RWPE2 (cell line): ENCODE measurements around the gene ERBB4.

Experiments
- ATAC-seq: fragments of 200-7000 bp; cut with Tn5 transposase; 3 replicates; pipeline ENCODE4 v1.9.1; 2021; ENCODE audit warnings: low read depth
- DNase-seq: peaks from one replicate; pipeline ENCODE4 v3.0.0-alpha.2; 2020; ENCODE audit warnings: low spot score
- H3K27ac ChIP-seq: fragments of 450-650 bp; 2 replicates; pipeline ENCODE4 v1.5.1; 2017; ENCODE audit warnings: mild to moderate bottlenecking; ENCODE audit not compliant: poor library complexity, severe bottlenecking
- H3K27me3 ChIP-seq: fragments of 250-450 bp; sonication (Bioruptor Pico); 2 replicates; pipeline ENCODE4 v1.5.1; 2021; ENCODE audit warnings: mild to moderate bottlenecking, moderate library complexity; ENCODE audit not compliant: insufficient read depth, poor library complexity, severe bottlenecking
- H3K36me3 ChIP-seq: fragments of 250-450 bp; sonication (Bioruptor Pico); 2 replicates; pipeline ENCODE4 v1.5.1; 2020; ENCODE audit warnings: low read depth, mild to moderate bottlenecking, moderate library complexity
- H3K4me1 ChIP-seq: fragments of 250-450 bp; sonication (Bioruptor Pico); 2 replicates; pipeline ENCODE4 v1.5.1; 2021; ENCODE audit warnings: mild to moderate bottlenecking, moderate library complexity; ENCODE audit not compliant: insufficient read depth, poor library complexity, severe bottlenecking
- H3K4me3 ChIP-seq: fragments of 250-450 bp; sonication (Bioruptor Pico); 2 replicates; pipeline ENCODE4 v1.5.1; 2021; ENCODE audit warnings: mild to moderate bottlenecking, moderate library complexity; ENCODE audit not compliant: severe bottlenecking
- H3K9me3 ChIP-seq: fragments of 250-450 bp; sonication (Bioruptor Pico); 2 replicates; pipeline ENCODE4 v1.5.1; 2021; ENCODE audit warnings: mild to moderate bottlenecking, moderate library complexity; ENCODE audit not compliant: severe bottlenecking
- TF ChIP-seq, protein P1 (sequence below): fragments of 450-650 bp; IDR thresholded peaks from one replicate; pipeline ENCODE4 v1.5.1; 2017; ENCODE audit warnings: mild to moderate bottlenecking, moderate library complexity; ENCODE audit not compliant: poor library complexity, severe bottlenecking

Gene ERBB4

DNA sequence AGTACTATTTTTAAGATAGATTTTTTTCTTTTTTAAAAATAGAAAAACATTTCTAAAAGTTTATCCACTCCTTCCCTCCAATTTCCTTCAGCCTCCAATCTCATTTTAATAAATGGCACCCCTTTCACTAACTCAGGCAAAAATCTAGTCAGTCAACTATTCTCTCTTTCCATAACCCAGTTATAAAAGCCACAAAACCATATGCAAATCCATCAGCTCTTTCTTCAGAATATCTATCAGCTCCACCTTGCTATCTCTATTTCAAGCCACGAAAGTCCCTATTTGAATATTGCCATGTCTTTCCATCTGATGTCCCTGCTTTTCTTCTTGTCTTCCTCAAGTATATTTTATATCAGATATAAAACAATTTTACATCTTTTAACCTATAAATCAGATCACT lies 397.1 kb downstream of the ERBB4 start:
- no peaks in the 10 kb centered on the region for H3K9me3 ChIP-seq
- no peaks in the 10 kb centered on the region for H3K27me3 ChIP-seq
- no peak overlapping the region for H3K4me3 ChIP-seq
- H3K36me3 ChIP-seq, result no peaks in the 10 kb centered on the region
- H3K4me1 ChIP-seq, result no peaks in the 10 kb centered on the region
- DNase-seq (no peak), ATAC-seq (no peak)
- H3K27ac ChIP-seq, result no peak overlapping the region
- TF ChIP-seq, protein P1, sequence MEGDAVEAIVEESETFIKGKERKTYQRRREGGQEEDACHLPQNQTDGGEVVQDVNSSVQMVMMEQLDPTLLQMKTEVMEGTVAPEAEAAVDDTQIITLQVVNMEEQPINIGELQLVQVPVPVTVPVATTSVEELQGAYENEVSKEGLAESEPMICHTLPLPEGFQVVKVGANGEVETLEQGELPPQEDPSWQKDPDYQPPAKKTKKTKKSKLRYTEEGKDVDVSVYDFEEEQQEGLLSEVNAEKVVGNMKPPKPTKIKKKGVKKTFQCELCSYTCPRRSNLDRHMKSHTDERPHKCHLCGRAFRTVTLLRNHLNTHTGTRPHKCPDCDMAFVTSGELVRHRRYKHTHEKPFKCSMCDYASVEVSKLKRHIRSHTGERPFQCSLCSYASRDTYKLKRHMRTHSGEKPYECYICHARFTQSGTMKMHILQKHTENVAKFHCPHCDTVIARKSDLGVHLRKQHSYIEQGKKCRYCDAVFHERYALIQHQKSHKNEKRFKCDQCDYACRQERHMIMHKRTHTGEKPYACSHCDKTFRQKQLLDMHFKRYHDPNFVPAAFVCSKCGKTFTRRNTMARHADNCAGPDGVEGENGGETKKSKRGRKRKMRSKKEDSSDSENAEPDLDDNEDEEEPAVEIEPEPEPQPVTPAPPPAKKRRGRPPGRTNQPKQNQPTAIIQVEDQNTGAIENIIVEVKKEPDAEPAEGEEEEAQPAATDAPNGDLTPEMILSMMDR, result no peak

DNA sequence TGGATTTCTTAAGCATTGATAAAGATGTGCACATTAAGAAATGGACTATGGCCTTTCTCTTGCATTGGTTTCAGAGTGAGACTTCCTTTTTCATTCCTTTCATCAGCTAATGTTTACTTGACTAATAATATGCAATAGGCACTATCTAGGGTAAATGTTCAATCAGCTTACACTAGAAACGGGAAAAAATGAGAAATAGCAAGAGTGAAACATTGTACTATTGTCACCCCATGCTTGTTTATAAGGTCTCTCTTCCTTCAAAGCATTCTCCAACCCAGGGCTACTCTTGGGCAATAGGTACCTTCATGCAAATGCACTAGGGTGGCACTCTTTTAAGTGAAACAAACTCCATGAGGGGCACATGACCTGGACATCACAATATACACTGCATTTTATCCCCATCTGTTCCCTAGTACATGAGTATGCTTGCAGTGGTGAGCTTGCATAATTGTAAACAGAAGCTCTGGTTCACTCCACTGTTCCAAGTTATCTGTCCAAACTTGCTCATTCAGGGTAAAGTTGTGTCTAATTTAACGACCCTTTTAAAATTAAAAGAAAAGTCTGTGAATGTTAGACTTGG lies 402.3 kb downstream of the ERBB4 start:
- Histone ChIP-seq H3K4me3 (no peak overlapping the region), H3K9me3 (no peaks in the 10 kb centered on the region), H3K27me3 (no peaks in the 10 kb centered on the region), H3K4me1 (no peaks in the 10 kb centered on the region), H3K27ac (no peak overlapping the region), H3K36me3 (no peaks in the 10 kb centered on the region)
- ATAC-seq, result no peak
- TF ChIP-seq, protein P1, result no peak
- no peak for DNase-seq

DNA sequence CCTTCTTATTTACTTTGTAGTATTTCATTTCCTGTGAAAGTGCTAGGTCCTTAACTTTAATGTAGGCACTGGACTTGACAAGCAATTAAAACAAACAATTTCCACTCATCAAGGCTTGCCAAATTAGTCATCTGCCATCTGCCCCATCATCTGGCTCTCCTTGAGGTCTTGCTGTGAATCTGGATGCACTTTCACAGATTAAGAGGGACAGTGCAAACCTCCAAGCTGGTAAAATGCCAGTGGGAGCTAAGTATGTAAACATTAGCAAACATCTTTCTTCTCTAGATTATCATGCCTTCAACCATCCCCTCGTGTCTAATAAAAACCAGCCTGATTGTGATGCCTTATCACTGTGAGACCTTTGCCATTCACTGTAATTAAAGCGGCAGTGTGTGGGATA lies 402.9 kb downstream of the ERBB4 start:
- Histone ChIP-seq H3K27ac (no peak overlapping the region), H3K27me3 (no peaks in the 10 kb centered on the region), H3K4me1 (no peaks in the 10 kb centered on the region), H3K9me3 (no peaks in the 10 kb centered on the region), H3K4me3 (no peak overlapping the region), H3K36me3 (no peaks in the 10 kb centered on the region)
- ATAC-seq, result no peak
- DNase-seq, result no peak
- TF ChIP-seq, protein P1, result no peak

DNA sequence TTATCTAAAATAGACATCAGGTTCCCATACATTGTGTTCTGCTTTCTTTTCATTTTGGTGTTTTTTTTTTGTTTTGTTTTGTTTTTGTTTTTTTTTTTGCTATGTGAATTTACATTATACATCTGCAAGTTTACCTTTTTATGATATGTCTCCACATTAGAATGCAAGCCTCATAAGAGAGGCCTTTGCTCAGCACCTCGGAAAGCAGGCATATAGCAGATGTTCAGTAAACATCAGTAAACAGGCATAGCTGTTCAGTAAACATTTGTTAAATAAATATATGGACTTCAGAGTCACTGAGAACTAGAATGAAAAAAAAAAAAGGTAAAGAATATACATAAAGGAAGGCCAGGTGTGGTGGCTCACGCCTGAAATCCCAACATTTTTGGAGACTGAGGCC lies 405.3 kb downstream of the ERBB4 start:
- DNase-seq (no peak), ATAC-seq (no peak)
- Histone ChIP-seq H3K36me3 (no peaks in the 10 kb centered on the region), H3K4me3 (no peak overlapping the region), H3K27me3 (no peaks in the 10 kb centered on the region), H3K27ac (no peak overlapping the region), H3K9me3 (no peaks in the 10 kb centered on the region), H3K4me1 (no peaks in the 10 kb centered on the region)
- TF ChIP-seq, protein P1, result no peak

DNA sequence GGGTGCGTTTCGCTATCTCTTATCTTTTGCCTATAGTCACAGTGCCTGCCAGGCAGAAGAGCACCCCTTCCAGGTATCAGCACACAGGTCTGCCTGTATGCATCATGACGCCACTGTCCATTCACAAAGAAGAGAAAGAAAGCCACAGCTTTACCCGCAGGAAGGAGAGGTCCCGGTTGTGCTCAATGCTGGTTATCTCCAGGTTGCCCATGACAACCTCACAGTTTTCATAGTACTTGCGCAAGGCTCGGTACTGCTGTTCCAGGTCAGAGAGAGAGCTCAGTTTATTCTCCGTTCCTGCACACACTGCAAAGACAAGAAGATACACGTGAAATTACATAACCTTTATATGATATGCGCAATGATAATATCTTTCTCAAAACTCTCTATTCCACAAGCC lies 414.0 kb downstream of the ERBB4 start:
- Histone ChIP-seq H3K9me3 (no peaks in the 10 kb centered on the region), H3K27ac (no peak overlapping the region), H3K4me1 (no peaks in the 10 kb centered on the region), H3K27me3 (no peaks in the 10 kb centered on the region), H3K4me3 (no peak overlapping the region), H3K36me3 (no peaks in the 10 kb centered on the region)
- ATAC-seq (peak; percentile 45; the same call in 2 of the 3 replicates), DNase-seq (no peak)
- TF ChIP-seq, protein P1, result no peak
